Esophagus muscularis mucosa (tissue), 4 donors: ENCODE data around the gene TUBGCP3.
"Not testable (repeated sequence)": the region's sequence is repeated elsewhere in the genome, so short reads cannot be mapped to it uniquely, and the experiment has no call there.

Experiments
- CTCF ChIP-seq, 3 experiments: fragments of 200-600 bp in 2 of 3; fragments of 450-650 bp in 1 of 3; sonication (generic) in 2 of 3; IDR thresholded peaks; one replicate each; pipeline ENCODE4 v1.5.1; 2017 to 2019; ENCODE audit warnings: antibody characterized with exemption in 3 of 3, mild to moderate bottlenecking in 2 of 3, moderate library complexity in 1 of 3
- EP300 ChIP-seq: sonication (generic); formaldehyde crosslinking; IDR thresholded peaks from one replicate; pipeline ENCODE4 v1.6.1; 2017; ENCODE audit warnings: antibody characterized with exemption
- POLR2A ChIP-seq: fragments of 450-650 bp; IDR thresholded peaks from one replicate; pipeline ENCODE4 v1.6.1; 2017; ENCODE audit warnings: antibody characterized with exemption, moderate library complexity, mild to moderate bottlenecking, low read depth
- POLR2AphosphoS5 ChIP-seq, 2 donors: sonication (generic); formaldehyde crosslinking; IDR thresholded peaks; one replicate each; pipeline ENCODE4 v1.6.1; 2017; ENCODE audit warnings: antibody characterized with exemption in 2 of 2

GRCh38 chr13:112485814-112486213 is 102.1 kb downstream of the TUBGCP3 start:
- TF ChIP-seq EP300; CTCF (IDR thresholded peaks at IDR 0.05); POLR2A; POLR2AphosphoS5 (IDR thresholded peaks at IDR 0.05): not testable (repeated sequence)
